H1 (cell line): ENCODE data around the gene NTRK1. TPM values are rescaled to one million over a fixed set of nuclear protein-coding genes. Genes with fewer than 3 reads are reported as not detected.

ENCODE experiments used
- ASH2L ChIP-seq: fragments of 200-600, 300-600 bp; sonication (generic); IDR thresholded peaks from one replicate; pipeline ENCODE4 v1.7.1; 2017; ENCODE audit warnings: low read length
- EGR1 ChIP-seq: IDR thresholded peaks from 2 replicates; pipeline ENCODE4 v1.6.1; 2011; ENCODE audit warnings: low read depth, low read length, borderline replicate concordance
- FOSL1 ChIP-seq: IDR thresholded peaks from 2 replicates; pipeline ENCODE4 v1.6.1; 2011; ENCODE audit warnings: mild to moderate bottlenecking, low read depth, low read length, moderate library complexity; ENCODE audit not compliant: insufficient read depth
- KDM4A ChIP-seq: IDR thresholded peaks from one replicate; pipeline ENCODE4 v1.7.1; 2012; ENCODE audit warnings: low read depth, mild to moderate bottlenecking, moderate library complexity, low read length, inconsistent platforms; ENCODE audit not compliant: severe bottlenecking
- RAD21 ChIP-seq, 2 experiments: IDR thresholded peaks in 1 of 2; conservative IDR thresholded peaks in 1 of 2; 2 replicates each; pipeline ENCODE4 v1.6.1; 2011; ENCODE audit warnings: low read depth in 2 of 2, low read length in 2 of 2, improper control_type of control experiment in 1 of 2, inconsistent platforms in 1 of 2, mild to moderate bottlenecking in 1 of 2, moderate library complexity in 1 of 2
- SIRT6 ChIP-seq: IDR thresholded peaks from one replicate; pipeline ENCODE4 v1.7.1; 2012; ENCODE audit warnings: low read length, inconsistent platforms
- SRF ChIP-seq: IDR thresholded peaks from 2 replicates; pipeline ENCODE4 v1.6.1; 2011; ENCODE audit warnings: mild to moderate bottlenecking, low read depth, low read length, moderate library complexity
- polyA plus RNA-seq, 7 experiments: library from polyadenylated mRNA; depleted of rRNA in 3 of 7; stranded (reverse) in 5 of 7; unstranded in 2 of 7; fragments of >200 nt in 5 of 7; fragments of 200-250 nt in 2 of 7; gene quantifications; 1 replicate in 5 of 7; 2 replicates in 1 of 7; 4 replicates in 1 of 7; pipeline versions ENCODE4 v1.2.1 to v1.2.3, GENCODE V29; 2011 to 2013; ENCODE audit warnings: missing spikeins in 2 of 7, mixed read lengths in 2 of 7
- total RNA-seq: library from RNA; stranded (reverse); fragmentation: NEBNext Ultra II Directional; extraction: Animal tissue kit (Norgen Biotek cat#: 25700); gene quantifications from 2 replicates; pipeline ENCODE4 v1.2.1, GENCODE V29; 2021

NTRK1 gene
- total and polyA plus RNA-seq, 2 of the 8 experiments (the other 6 are each of a cell fraction or from before 2014, with no cell fraction given), result 0.12 to 0.24 TPM

DNA sequence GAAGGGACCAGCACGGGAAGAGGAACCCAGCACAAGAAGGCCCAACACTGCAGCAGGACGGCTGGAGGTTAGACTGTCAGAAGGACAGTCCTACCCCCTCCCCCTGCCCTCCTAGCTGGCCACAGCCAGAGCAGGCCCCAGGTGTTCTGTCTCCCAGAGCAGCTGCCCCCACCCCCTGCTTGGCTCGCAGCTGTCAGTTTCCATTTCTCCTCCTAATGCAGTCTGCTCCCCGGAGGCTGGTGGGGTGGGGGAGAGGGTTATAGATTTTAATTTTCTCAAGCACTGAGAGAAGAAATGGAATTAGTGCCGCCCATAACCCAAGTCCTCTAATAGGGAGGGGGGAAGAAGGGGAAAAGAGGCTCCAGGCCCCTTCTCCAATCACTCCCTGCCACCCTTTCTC, 19.8 kb downstream of the NTRK1 start (continued):
- TF ChIP-seq SRF, result no peak
- no peak for TF ChIP-seq RAD21 (IDR thresholded peaks at IDR 0.05 in 1 of 2, conservative IDR thresholded peaks at IDR 0.05 in 1 of 2; ENCODE audit: low read depth in 2 of 2, low read length in 2 of 2)
- TF ChIP-seq SIRT6, result no peak
- TF ChIP-seq ASH2L, result no peak
- no peak for TF ChIP-seq KDM4A
- no peak for TF ChIP-seq EGR1
- no peak for TF ChIP-seq FOSL1
